HEK293 (cell line): ENCODE results near the gene MYBPC3.

Source experiments
- ATF2 ChIP-seq: fragments of 450-650 bp; formaldehyde crosslinking; IDR thresholded peaks from 2 replicates; pipeline ENCODE4 v1.5.1; 2016; ENCODE audit warnings: missing biosample characterization, missing genetic modification characterization, low read depth
- BCL6B ChIP-seq: fragments of 450-650 bp; formaldehyde crosslinking; IDR thresholded peaks from 2 replicates; pipeline ENCODE4 v1.5.1; 2017; ENCODE audit warnings: missing biosample characterization, missing genetic modification characterization
- CTCF ChIP-seq: fragments of 450-650 bp; formaldehyde crosslinking; IDR thresholded peaks from 2 replicates; pipeline ENCODE4 v1.5.1; 2016; ENCODE audit warnings: missing biosample characterization, missing genetic modification characterization
- RBAK ChIP-seq: fragments of 450-650 bp; formaldehyde crosslinking; IDR thresholded peaks from 2 replicates; pipeline ENCODE4 v1.5.1; 2016; ENCODE audit warnings: missing biosample characterization, missing genetic modification characterization

- no peak for TF ChIP-seq CTCF (tag by site-specific recombination)
- TF ChIP-seq ATF2, result no peak
- TF ChIP-seq RBAK (tag by site-specific recombination), result no peak
- no peak for TF ChIP-seq BCL6B (tag by site-specific recombination)
Measured at GRCh38 chr11:47282462-47282861, 70.0 kb downstream of the MYBPC3 start.
